ENCODE measurements around the gene EFNA5.
"Not testable (repeated sequence)": the region's sequence is repeated elsewhere in the genome, so short reads cannot be mapped to it uniquely, and the experiment has no call there.

EFNA5 gene

DNA sequence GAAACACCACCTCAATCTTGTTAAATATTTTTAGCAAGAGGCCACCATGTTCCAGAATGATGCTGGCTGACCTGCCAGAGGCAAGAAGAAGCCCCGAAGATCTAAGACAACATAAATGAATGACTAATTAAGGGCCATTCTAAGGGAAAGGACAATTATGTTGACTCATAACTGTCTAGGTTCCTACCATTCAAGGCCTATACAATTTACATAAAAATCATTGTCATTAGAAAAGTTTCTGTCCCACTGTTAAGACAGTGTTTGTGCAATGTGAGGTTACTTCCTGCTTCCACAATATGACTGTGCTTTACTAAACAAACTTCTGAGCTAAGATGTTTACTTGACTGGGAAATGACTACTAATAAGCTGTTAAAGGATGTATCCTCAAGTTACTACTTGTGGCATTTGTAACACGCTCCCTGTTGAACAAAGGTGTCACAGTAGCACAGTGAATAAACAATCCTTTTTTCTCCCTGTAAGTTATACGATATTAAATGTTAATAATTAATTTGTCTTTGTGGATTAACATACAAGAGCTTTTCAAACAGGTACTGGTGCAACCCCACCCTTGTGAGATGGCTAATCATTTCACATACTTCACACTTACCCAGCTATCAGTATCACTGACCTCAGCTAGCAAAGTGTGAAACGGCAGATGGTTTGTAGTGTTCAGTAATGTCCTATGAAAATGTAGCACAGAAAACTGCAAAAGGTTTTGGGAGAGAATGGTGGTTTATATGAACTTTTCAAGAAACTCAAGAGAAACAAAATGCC, 195.8 kb downstream of the EFNA5 start:
- no peak for DNase-seq

DNA sequence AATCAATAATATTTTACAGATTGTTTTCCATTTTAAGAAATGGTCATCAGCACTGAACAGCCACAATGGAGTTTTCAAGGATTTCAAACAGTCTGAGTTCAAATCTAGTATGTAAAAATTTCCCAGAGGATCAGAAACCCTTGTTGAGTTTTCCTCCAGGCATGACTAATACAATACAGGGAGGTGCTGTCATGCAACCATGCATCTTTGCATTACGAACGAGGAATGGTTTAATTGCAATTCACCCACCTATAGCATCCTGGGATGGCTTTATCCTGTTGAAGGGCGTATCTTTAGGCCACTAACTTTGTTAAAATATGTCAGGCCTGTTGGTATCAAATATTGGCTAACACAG, 196.4 kb downstream of the EFNA5 start:
- DNase-seq = no peak

DNA sequence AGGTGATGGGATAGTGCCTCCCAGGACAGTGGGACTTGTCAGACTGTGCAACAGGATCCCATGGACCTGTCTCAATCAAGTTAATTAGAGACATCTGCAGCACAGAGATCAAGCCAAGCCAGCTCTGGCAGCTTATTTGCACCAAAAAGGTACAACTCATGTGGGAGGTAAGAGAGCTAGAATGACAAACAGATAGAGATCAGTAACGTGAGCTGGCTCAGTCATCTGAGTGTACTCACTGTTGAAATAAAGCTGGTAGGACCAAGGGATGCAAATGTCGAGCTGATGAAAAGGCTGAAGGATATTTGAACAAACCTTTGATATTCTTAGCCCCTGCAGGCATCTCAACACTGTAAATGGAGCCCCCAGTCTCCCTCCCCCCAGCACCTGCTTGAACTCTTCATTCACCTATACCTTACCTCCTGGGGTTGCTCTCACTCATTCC, 198.1 kb downstream of the EFNA5 start:
- no peak for DNase-seq

DNA sequence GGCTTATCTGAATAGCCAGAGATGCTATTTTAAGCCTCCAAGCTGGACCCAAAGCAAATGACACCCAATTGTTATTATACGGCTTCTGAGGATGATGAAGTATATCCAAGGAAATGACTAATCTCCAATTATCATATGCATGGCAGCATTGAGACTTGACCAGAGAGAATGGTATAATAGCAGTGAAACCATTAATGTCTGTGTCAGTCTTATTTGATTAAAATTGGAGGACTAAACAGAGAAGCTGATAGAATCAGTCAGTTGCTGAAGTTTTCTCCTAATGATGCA, 200.5 kb downstream of the EFNA5 start:
- DNase-seq = no peak

DNA sequence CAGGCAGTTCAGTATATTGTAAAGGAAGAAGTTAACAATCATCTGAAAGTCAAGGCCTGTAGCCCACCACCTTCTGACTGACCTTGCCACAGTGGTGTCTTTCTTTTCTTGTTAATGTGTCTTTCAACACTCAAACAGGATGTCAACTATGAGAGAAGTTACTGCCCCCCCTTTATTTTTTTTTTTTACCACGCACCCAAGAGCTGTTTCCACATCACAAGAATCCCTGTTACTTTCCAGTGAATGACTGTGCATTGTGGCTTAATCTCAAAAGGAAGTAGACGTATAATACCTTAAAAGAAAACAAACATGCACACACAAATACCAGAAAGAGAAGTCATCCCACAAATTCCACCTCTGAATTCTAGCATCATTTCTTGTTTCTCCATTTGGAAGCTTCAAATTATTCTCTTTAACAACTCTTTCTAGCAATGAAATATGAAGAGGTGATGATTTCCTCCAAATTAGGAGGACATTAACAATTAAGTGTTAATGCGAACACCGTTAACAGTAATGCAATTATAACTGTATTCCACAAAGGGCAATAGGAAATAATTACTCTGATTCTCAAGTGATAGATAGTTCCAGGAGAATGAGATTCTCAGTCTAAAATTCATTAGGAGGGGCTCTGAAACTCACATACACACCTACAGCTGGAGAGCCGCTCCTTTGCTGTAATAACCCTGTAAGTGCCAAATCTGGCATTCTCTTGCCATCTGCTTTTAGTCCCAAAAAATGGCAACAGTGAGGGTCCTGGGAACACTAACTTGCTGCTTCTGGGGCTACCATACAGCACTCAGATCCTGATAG, 201.0 kb downstream of the EFNA5 start:
- no peak for DNase-seq

DNA sequence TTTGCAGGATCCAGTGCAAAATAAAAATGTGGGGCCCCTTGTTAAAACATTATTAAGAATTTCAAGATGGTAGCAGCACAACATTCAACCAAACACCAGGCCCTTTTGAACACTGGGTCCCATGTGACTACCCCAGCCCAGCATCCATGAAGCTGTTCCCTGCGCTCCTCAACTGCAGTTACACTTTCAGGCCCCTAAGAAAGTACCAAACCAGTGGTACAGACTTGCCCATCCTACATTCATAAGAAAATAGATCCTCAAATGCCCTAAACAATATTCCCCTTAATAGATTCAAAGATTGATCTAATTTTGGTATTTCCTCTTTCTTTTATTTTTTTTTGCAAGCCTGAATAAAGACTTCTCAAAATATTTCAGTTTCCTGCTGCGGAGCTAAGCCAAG, 201.7 kb downstream of the EFNA5 start:
- DNase-seq = no peak

DNA sequence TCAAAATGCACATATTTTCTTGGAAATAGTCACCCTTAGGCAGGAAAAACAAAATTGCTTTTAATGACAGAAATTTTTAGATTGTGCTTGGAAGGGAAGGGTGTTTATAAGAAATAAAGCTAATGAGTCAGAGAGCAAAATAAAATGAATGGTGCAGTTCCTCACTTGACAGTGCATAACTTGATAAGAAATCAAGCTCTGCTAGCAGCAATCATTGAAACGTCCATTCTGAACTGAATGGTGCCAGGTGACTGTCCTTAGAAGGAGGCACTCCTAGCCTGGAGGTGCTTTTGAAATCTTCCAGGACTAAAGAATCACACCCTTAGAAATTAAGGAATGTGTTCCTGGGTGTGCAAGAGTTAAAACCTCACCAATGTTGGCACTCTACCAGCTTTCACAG, 202.5 kb downstream of the EFNA5 start:
- no peak for DNase-seq

DNA sequence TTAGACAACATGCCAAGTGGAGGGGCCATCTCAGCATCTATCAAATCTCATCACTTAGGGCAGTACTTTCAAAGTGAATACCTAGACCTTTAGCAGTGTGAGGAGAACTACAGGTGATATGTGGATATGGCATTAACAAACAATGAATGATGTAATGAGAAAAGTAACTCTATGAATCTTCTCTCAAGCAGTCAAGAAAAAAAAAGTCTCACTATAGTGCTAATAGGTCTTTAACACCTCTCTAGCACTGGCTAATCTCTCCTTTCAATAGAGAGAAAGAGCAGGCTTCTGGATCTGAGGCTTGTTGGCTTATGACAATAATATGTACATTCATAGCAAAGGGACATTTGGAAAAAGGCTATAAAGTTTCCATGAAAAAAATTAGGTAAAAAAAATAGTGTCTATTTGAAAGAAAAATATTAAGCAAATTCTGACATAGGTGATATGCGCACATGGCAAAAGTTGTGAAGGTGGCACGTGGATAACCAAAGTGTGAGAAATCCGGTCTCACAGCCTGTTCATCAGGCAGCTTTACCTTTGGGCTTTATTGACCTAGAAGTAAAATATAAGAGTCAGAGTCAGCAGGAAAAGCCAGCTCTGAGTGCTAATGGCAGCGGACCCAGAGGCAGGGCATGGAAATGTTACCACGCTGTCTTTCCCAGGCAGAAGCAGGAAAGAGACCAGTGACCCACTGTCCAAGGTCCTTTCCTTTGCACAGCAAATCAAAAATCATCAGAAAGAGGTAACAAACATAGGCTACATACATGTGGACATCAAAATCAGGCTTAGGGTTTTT, 203.4 kb downstream of the EFNA5 start:
- DNase-seq = no peak

DNA sequence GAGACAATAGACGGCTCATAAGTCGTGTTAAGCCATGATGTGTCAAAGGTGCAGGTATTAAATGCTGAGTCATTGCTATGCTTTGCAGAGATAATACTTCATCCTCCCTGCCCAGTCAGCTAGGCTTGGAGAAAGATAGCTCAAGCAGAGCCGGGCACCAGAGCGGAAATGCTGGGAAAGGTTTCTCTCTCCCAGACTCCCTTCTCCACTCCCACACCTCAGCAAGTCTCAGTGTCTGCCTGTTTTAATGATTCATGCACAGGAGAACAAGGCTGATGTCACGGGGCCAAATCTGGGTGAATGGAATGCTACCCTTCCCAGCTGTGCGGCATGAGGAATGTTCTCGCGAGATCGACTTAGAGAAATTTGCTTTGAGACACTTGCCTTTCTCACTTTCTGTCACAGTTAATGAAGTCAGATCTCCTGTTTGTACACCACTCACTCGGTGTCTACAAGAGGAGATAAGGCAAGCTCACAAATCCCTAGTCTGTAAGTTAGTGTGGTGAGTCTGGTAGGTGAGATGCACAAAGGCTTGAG, 204.4 kb downstream of the EFNA5 start:
- no peak for DNase-seq

DNA sequence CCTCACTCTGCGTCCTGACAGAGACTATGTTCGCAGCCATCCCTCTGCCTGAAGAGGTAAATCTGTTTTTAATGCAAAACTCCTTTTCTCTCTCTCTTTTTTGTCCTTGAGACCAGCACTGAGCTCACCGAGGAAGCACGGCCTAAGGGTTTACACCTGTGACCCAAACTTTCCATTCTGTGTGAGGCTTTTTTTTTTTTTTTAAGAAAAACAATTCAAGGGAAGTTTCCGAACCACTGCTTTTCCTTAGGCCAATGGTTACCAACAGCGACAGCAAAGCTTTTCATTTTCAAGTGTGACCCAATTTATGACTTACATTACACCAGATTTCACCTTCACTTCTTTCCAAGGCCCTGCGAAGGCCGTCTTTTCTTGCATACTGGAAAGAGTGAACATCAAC, 205.9 kb downstream of the EFNA5 start:
- no peak for DNase-seq

DNA sequence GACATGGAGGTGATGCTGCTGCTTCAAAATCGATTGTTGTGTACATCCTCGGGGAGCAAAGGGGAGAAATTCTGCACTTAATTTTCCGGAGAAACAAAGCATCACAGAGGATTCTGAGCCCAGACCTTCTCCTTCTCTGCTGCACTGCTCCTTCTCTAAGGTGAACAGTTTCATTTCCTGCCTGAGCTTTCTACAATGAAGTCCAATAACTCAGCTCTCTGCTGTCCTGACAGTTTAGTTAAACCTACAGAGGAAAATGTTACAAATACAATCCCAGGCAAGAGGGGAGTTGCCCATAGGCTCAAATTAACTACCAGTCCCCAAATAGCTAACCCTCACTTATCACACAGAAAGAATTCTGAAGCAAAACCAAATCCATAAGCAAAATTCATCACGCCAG, 206.3 kb downstream of the EFNA5 start:
- DNase-seq = no peak

DNA sequence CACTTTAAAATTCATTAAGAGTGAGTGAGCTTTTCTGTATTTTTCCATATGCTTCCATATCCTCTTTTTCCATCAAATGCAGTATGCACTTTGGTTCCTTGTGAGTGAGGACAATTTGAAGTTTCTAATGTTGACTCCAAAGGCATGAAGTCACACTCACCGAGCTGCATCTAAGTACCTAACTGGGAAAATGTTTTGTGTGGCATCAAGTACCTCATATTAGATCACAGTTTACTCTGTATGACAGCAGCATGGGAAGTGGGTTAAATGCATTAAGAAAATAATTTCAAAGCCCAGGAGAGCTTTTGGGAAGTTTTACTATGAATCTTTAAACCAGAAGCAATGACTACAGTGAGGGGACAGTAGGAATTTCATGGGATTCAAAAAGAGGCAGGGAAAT, 207.0 kb downstream of the EFNA5 start:
- no peak for DNase-seq

DNA sequence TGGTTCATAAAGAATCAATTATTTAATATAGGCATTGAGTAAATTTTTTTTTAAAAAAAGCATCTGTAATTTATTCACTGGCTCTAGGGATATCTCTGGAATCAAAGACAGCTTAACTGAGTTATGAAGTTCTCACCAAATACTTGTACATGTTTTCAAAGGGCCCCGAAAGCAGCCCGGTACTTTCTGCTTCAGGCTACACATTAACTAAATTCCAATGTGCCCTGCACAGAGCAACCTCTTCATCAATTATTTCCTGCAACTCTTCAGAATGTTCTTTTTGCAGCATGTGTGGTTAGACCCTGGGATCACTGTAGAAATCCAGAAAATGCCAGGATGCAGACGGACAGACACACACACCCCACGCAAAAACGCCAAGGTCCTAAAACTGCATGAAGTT, 209.0 kb downstream of the EFNA5 start:
- DNase-seq = no peak

DNA sequence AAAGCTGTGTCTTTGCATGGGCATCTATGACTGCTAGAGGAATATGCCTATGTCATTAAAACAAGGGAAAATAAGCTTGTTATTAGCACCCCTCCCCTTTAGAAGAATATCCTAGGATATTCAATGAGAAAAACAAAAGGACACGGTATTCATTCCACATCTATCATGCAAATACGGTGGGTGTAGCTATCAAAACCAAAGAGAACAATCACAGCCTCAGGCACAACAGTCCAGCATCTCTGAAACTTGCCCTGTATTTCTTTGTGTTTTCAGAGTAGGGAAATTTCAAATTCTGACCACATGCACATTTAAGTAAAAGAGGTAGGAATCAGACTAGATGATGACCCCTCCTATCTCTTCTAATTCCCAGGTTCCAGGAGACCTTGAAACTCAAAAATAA, 209.9 kb downstream of the EFNA5 start:
- DNase-seq = no peak

DNA sequence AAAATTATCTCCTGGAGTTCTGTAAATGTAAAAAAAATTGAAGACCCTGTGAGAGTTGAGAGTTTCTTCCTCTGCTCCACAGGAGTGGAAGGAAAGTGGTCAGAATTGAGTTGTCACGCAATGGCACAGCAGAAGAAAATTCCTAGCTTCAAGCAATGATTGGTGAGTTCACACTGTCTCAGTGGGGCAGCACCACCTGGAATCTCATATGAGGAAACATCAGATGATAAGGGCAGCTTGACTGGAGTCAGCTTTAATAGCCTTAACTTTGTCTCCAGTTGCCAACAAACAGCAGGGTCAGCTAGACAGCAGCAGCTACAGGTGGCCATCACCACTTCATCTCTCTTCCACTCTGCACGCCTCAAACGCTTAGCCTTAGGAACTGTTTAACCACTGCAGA, 211.1 kb downstream of the EFNA5 start:
- DNase-seq = no peak

DNA sequence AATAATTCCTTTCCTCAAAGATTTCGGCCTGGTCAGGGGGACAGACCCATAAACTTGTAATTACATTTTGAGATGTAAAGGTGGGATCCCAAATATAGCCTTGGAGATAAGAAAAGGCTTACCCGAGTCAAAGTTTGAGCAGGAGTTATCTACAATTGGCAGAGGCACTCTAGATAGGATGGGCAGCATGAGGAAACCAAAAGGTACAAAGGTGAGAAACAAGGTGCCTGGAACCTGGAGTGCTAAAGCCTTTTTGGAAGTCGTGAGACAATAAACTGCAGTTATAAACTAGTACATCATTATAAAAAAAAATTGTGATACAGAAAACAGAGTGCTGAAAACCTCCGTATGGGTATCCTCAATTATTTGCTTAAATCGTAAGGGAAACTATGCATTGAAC, 212.4 kb downstream of the EFNA5 start:
- no peak for DNase-seq

DNA sequence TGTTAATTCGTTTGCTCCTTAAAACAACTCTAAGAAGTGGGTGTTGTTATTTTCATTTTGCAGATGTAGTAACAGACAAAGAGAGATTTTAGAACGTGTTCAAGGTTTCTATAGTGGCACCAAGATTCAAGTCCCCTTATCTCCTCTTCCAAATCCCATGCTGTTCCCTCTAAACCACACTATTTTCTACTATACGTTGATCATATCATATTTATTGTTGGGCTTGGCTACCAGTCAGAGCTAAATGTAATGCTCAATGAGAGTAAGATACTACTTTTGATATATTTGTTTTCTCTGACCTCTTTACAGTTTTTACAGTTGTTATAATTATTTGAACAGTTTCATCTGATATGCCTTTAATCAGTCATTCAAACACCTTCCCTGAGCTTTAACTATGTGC, 212.9 kb downstream of the EFNA5 start:
- DNase-seq = no peak

DNA sequence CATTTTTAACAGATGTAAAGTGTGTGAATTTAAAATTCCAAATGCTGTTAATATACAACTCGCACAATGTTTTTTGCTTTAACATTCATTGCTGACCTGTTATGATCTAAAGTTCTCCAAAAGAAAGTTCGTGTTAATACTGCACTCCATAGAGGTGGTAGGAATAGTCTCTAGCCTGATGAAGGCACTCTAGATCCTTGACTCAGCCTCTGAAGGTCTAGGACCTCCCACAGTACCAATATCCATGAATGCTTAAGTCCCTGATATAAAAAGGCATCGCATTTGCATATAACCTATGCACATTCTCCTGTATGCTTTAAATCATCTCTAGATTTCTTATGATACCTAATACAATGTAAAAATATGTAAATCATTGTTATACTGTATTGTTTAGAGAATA, 213.6 kb downstream of the EFNA5 start:
- DNase-seq = no peak

DNA sequence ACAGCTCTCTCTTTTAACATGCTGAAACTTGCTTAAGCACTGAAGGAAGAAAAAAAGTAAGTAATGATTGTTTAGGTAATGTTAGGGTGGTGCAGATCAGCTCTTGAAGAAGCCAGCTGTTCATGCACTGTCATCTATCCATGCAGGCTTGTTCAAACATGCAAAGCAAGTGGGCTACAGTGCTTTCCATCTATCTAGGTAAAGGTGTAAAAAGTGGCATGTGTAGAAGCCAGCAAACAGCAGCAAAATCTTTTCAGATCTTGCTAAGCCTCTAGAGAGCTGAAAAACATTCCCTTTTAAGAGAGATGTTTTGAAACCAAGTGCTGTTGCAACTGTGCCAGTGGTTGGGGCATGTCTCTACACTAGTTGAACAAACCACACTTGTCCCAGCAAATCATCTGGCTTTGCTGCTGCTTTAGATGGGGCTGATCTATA, 214.4 kb downstream of the EFNA5 start:
- no peak for DNase-seq

DNA sequence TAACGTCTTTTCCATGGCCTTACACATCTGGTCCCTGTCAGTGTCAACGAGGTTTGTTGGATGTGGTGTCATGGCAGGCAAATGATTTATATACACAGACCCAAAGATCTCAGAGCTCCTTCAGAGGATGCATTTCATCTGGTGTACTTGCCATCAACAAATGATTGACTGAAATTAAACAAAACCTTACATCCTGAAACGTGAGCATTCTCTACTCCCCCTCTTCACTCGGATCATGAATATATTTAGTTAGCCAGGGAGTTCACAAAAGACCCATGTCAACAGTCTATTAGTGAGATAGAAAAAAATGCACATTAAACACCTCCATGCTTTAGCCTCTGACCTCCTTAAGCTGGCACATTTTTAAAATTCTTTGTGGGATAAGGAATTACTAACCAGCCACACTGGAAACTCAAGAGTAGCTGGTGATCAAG, 215.6 kb downstream of the EFNA5 start:
- DNase-seq = no peak

DNA sequence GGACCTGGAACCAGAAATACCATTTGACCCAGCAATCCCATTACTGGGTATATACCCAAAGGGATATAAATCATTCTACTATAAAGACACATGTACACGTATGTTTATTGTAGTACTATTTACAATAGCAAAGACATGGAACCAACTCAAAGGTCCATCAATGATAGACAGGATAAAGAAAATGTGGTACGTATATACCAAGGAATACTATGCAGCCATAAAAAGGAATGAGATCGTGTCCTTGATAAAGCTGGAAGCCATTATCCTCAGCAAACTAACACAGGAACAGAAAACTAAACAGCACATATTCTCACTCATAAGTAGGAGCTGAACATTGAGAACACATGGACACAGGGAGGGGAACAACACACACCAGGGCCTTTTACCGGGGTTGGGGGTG, 218.9 kb downstream of the EFNA5 start:
- not testable (repeated sequence) for DNase-seq

DNA sequence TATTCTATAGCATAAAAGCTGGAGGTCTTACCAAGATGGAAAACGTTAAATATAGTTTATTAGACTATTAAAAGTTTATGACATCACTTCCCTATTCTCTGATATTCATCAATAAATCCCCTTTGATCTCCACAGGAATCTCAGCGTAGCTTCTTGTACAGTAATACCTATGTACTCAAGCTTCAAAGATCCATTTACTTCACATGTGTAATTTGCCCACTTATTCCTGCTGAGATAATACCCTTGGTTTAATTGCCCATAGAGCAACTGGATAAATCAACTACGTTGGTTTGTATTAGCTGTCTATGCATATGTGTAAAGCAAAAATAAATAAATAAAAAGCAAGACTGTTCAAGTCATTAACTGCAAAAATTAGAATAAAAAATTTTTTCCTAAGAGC, 219.7 kb downstream of the EFNA5 start:
- no peak for DNase-seq

DNA sequence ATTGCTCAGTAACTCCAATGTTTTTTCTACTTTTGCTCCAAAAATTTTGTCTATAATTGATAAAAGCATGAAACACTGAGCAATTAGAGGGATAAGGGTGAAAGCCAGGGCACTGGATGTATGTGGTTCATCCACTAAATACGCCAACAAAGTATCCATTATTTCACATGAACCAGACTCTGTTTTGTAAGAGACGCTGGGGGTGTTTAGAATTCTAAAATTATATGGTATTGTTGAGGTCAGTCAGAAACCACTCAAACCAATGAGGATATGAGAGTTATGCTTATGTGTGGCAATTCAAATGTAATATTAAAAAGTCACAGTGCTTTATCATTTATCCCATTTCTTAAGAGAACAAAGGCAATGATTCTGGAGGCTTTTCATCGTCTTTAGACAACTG, 220.2 kb downstream of the EFNA5 start:
- no peak for DNase-seq

DNA sequence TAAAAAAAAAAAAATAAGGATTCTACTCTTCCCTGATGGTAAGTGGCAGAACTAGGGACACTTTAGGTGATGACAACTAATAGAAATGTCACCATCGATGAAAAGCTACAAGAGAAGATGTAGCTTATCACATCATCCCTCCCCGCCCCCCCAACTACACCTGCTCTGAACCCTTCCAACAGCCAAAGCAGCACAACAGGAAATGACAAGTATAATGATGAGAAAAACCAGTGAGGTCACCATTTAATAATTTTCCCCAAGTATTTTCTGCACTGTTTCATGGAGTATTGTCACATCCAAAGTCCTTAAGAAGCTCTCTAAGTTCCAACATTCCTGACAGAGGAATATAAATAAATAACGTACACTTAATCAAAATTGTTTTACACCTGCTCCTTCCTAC, 221.4 kb downstream of the EFNA5 start:
- no peak for DNase-seq

Measured in effector CD8-positive, alpha-beta T cell (primary cell).